ENCODE measurements around the gene IQSEC2. TPM values are rescaled to one million over a fixed set of nuclear protein-coding genes. Genes with fewer than 3 reads are reported as not detected.

IQSEC2 gene
- total and polyA plus RNA-seq, 2 of the 13 experiments (the other 11 are each of a cell fraction or from before 2014, with no cell fraction given) = 0.13 to 0.21 TPM

DNA sequence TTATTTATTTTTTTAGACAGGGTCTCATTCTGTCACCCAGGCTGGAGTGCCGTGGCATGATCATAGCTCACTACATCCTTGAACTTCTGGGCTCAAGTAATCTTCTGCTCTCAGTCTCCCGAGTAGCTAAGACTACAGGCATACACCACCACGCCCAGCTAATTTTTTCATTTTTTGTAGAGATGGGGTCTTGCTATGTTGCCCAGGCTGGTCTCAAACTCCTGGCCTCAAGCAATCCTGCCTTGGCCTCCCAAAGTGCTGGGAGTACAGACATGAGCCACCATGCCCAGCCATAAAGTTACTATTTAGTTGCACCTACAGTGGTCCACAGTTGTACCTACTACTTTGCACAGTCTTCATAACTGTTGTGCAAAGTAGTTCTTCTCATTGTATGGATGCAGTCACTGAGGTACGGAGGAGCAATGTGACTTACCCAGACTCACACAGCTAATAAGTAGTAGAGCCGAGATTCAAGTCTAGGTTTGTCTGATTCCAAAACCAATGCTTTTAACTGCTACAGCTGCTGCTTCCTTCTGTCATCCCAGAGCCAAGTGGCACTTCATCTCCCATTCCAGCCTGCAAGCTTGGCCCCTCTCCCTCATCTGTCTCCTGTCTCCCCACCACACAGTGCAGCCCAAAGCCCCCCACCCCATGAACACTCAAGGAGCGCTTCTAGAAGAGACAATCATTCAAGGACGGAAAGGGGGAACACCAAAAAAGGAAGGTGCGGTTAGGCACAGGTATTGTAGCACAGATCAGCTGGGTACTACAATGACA is 24.0 kb upstream of the IQSEC2 start:
- CTCF ChIA-PET (ENCODE audit: low intra/inter-chr PET ratio, low total read pairs) = no interaction called here
- WGBS (ENCODE audit: low lambda C conversion rate) = 32% methylated on average over 6 of the region's 8 CpGs
- no peak for DNase-seq (ENCODE audit: low spot score)
- H3K27ac ChIP-seq (ENCODE audit: extremely low read length, insufficient read depth, low read length) = no peak overlapping the region
- no peak for FAIRE-seq
- POLR2A ChIA-PET = no interaction called here
- no peaks in the 10 kb centered on the region for H3K9me3 ChIP-seq (ENCODE audit: low read length)
- intact Hi-C loops (cut with micrococcal nuclease; ENCODE audit: unreplicated experiment) (no loop called here), in situ Hi-C loops (cut with HindIII; ENCODE audit: extremely low pct_ligation_motif_present, low pct_unique_long_range_greater_than_20kb) (no loop called here)
- no peak overlapping the region for H3K4me2 ChIP-seq (ENCODE audit: low read depth, low read length)
- no peaks in the 10 kb centered on the region for H3K27me3 ChIP-seq (ENCODE audit: control insufficient read depth in 1 of 2, insufficient read depth in 2 of 2, low read length in 2 of 2)
- H3K9ac ChIP-seq (ENCODE audit: insufficient read depth, low read depth, low read length) = no peak overlapping the region
- H2AFZ ChIP-seq (ENCODE audit: low read length) = no peak overlapping the region
- H3K79me2 ChIP-seq (ENCODE audit: insufficient read depth, low read length) = no peaks in the 10 kb centered on the region
- H3K4me3 ChIP-seq (replicated peaks in 1 of 3; ENCODE audit: insufficient read depth in 1 of 3, low read depth in 2 of 3, low read length in 3 of 3) = no peak overlapping the region
- TF ChIP-seq ZXDC (CRISPR knock-in tag; IDR thresholded peaks at IDR 0.05) (no peak), ZKSCAN5 (CRISPR knock-in tag; IDR thresholded peaks at IDR 0.05) (no peak), THYN1 (CRISPR knock-in tag; IDR thresholded peaks at IDR 0.05; ENCODE audit: borderline replicate concordance, low read depth) (no peak), RFX3 (CRISPR knock-in tag; IDR thresholded peaks at IDR 0.05) (no peak), ZFP36L1 (CRISPR knock-in tag; IDR thresholded peaks at IDR 0.05) (no peak), ZNF616 (CRISPR knock-in tag; IDR thresholded peaks at IDR 0.05; ENCODE audit: low read depth) (no peak), ZNF205 (CRISPR knock-in tag; IDR thresholded peaks at IDR 0.05) (no peak), ZNF207 (IDR thresholded peaks at IDR 0.05; ENCODE audit: borderline replicate concordance) (no peak), SMYD3 (CRISPR knock-in tag; IDR thresholded peaks at IDR 0.05) (no peak), TBL1XR1 (IDR thresholded peaks at IDR 0.05; ENCODE audit: borderline replicate concordance, low read length, partially characterized antibody) (no peak), HDAC1 (CRISPR knock-in tag; IDR thresholded peaks at IDR 0.05) (no peak), ZNF672 (CRISPR knock-in tag; IDR thresholded peaks at IDR 0.05) (no peak)
- TF ChIP-seq, protein P1, sequence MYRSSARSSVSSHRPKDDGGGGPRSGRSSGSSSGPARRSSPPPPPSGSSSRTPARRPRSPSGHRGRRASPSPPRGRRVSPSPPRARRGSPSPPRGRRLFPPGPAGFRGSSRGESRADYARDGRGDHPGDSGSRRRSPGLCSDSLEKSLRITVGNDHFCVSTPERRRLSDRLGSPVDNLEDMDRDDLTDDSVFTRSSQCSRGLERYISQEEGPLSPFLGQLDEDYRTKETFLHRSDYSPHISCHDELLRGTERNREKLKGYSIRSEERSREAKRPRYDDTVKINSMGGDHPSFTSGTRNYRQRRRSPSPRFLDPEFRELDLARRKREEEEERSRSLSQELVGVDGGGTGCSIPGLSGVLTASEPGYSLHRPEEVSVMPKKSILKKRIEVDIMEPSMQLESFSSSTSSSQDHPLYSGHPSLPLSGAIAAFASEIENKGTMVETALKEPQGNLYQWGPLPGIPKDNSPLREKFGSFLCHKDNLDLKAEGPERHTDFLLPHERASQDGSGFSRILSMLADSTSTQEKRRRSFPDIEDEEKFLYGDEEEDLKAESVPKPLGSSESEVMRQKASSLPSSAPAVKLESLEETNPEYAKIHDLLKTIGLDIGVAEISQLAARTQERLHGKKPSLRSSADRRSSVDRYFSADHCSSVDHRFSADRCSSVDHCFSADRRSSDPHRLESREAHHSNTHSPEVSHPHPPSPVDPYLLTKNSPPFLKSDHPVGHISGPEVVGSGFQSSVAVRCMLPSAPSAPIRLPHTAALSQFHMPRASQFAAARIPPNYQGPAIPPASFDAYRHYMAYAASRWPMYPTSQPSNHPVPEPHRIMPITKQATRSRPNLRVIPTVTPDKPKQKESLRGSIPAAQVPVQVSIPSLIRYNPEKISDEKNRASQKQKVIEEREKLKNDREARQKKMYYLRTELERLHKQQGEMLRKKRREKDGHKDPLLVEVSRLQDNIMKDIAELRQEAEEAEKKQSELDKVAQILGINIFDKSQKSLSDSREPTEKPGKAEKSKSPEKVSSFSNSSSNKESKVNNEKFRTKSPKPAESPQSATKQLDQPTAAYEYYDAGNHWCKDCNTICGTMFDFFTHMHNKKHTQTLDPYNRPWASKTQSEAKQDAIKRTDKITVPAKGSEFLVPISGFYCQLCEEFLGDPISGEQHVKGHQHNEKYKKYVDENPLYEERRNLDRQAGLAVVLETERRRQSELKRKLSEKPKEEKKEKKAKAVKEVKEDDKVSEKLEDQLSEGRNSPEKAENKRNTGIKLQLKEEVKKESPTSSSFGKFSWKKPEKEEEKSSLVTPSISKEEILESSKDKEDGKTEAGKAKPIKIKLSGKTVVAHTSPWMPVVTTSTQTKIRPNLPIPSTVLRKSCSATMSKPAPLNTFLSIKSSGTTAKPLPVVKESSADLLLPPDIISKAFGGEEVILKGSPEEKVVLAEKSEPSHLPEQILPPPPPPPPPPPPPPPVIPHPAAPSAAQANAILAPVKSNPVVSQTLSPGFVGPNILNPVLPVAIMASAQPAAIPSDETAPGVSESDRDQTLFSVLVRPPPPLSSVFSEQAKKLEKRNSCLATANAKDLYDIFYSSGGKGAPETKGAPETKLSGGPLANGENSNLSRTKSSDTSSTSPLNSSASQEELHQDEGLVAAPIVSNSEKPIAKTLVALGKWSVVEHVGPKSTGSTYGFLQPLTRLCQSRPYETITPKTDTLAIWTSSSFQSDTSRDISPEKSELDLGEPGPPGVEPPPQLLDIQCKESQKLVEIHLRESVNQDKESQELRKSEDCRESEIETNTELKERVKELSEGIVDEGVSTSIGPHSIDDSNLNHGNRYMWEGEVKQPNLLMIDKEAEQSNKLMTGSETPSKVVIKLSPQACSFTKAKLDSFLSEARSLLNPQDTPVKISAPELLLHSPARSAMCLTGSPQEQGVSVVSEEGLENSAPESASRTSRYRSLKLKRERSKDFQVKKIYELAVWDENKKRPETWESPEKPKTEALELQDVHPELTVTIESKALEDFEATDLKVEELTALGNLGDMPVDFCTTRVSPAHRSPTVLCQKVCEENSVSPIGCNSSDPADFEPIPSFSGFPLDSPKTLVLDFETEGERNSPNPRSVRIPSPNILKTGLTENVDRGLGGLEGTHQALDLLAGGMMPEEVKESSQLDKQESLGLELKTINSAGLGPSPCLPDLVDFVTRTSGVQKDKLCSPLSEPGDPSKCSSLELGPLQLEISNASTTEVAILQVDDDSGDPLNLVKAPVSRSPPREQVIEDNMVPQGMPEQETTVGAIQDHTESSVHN (CRISPR knock-in tag; IDR thresholded peaks at IDR 0.05) = no peak
- H4K20me1 ChIP-seq (ENCODE audit: insufficient read depth, low read length) = no peaks in the 10 kb centered on the region
- H3K36me3 ChIP-seq (replicated peaks in 1 of 2; ENCODE audit: control insufficient read depth in 1 of 2, insufficient read depth in 2 of 2, low read length in 2 of 2) = no peaks in the 10 kb centered on the region
- no TSS peak for BruUV-seq (replicated peaks)
- no peak for ATAC-seq
- no peaks in the 10 kb centered on the region for H3K4me1 ChIP-seq (ENCODE audit: insufficient read depth, low read length)
